Urinary bladder (tissue), 4 donors: Measurements from ENCODE around the gene FGD5. TPM values are rescaled to one million over a fixed set of nuclear protein-coding genes. Genes with fewer than 3 reads are reported as not detected.

Experiments
- DNase-seq: peaks from one replicate; pipeline ENCODE4 v3.0.0-alpha.2; 2015; ENCODE audit errors: extremely low spot score
- H3K27ac ChIP-seq: one replicate; pipeline ENCODE4 v1.5.1; 2013; ENCODE audit warnings: low read depth, mild to moderate bottlenecking, moderate library complexity
- H3K36me3 ChIP-seq: one replicate; pipeline ENCODE4 v1.6.1; 2013; ENCODE audit warnings: mild to moderate bottlenecking, moderate library complexity; ENCODE audit not compliant: insufficient read depth
- H3K4me1 ChIP-seq: one replicate; pipeline ENCODE4 v1.6.1; 2013; ENCODE audit warnings: mild to moderate bottlenecking, moderate library complexity; ENCODE audit not compliant: insufficient read depth
- H3K4me3 ChIP-seq: one replicate; pipeline ENCODE4 v1.5.1; 2013; ENCODE audit warnings: low read depth, low read length
- WGBS: extraction: QIAGEN DNeasy Blood & Tissue Kit; methylation state at CpG from one replicate; pipeline ENCODE4 v1.1.7; 2013; 5-methylcytosine and 5-hydroxymethylcytosine counted together
- polyA plus RNA-seq: library from polyadenylated mRNA; stranded (reverse); fragments of 200-250 nt; gene quantifications from one replicate; pipeline ENCODE4 v1.2.3, GENCODE V29; 2013
- total RNA-seq: library from RNA; depleted of rRNA; stranded (reverse); fragments of >200 nt; gene quantifications from one replicate; pipeline ENCODE4 v1.2.3, GENCODE V29; 2014
- donor health status: healthy with polysubstance abuse.
- donor health status: healthy.

The FGD5 gene
- total and polyA plus RNA-seq, 2 donors = 18.8 to 25.7 TPM

DNA sequence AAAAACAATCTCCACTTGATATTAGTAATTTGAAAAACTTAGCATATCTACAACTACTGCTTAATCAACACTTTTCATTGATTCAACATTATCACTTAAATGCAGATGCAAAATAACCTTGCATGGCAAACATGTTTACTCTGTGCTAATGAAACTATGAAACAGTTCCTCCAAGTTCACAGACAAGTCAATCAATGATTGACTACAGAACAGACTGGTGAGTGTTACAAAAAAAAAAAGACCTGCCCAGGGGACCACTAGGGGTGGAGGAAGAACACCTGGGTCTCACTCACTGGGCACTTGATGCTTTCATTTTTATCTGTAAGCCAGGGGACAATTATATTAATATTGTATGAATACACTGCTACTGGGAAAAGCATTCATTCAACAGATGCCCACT is 124.3 kb downstream of the FGD5 start:
- Histone ChIP-seq H3K36me3 (peaks cover 3% of the 10 kb centered on the region), H3K27ac (no peak overlapping the region), H3K4me3 (no peak overlapping the region), H3K4me1 (no peaks in the 10 kb centered on the region)
- no peak for DNase-seq

DNA sequence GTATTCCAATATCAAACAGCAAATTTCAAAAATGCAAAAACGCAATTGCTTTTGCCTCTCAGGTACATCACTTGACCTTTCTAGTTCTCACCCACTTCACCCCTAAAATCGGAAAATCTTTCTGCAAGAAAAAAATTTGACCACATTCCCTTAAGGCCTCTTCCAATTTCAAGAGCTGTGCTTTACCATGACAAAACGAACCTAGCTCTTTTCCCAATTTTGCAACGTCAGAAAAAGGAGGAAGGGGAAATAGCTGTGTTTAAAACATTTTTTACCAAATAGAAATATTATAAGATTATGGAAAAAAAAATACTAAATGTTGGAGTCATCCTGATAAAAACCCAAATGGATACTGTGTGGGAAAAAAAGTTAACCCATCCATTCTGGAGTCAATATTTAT is 127.5 kb downstream of the FGD5 start:
- no peak overlapping the region for H3K27ac ChIP-seq
- WGBS = 21% methylated on average over 4 of the region's 4 CpGs
- DNase-seq = no peak
- H3K4me1 ChIP-seq = no peaks in the 10 kb centered on the region
- H3K36me3 ChIP-seq = peaks cover 3% of the 10 kb centered on the region
- H3K4me3 ChIP-seq = peak overlapping the region; percentile 99

DNA sequence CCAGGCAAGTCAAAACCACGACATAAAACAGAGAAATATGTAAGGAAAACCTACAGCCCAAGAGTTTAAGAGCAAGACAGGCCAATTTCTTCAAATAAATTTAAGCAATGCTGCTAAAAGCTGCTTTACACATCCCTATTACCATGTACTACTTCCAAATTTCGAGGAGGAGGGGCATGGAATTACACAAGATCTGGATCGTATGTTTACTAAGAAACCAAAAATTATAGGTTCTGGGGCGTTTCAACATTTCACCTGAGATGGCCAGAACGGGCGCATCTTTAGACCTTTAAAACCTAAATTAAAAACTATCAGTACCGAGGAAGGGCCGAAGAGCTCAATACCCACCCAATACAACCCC is 128.0 kb downstream of the FGD5 start:
- peaks cover 3% of the 10 kb centered on the region for H3K36me3 ChIP-seq
- H3K27ac ChIP-seq = peak overlapping the region; percentile 86
- under 1% methylated on average over 8 of the region's 8 CpGs for WGBS
- H3K4me1 ChIP-seq = no peaks in the 10 kb centered on the region
- no peak for DNase-seq
- H3K4me3 ChIP-seq = peak overlapping the region; percentile 99

DNA sequence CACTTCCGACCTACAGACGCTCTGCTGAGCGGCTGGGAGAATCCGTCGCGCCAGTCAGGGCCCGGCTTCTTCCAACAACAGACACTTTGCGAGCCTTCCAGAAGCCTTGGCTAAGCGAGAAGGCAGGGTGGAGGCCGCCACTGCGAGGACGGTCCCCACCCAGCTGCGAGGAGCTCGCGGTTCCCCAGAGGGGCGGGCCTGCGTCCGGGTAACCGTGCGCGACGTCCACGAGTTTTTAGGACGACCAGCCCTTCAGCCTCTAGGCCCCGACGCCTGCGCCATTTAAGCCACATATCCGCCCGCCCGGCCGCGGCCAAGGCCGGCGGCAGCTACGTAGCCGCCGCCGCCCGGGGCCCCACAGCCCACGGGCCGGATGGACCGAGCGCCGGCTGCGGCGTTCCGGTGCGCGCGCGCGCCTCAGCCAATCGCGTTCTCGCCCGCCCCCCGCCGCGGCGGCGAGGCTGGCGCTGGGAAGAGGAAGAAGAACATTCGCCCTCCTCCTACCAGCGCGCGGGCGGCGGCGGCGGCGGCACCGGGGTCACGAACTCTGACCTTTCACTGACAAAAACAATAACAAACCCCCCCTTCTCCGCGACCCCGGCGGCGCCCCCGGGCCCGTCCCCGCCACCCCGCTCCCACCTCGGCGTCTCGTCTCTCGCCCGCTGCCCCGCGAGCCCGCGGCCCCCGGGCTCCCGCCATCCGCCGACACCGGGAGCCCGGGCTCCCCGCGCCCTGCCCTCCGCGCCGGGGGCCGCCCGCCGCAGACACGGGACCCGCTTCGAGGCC is 128.5 kb downstream of the FGD5 start, which contains the start of gene NR2C2:
NR2C2 (plus strand) TSS at position 484 of the 786 bp plus-strand sequence. CDS start 56,332 bp downstream, outside the sequence.
- Histone ChIP-seq H3K4me1 (no peaks in the 10 kb centered on the region), H3K27ac (peak within 1 kb of the TSS; percentile 99), H3K36me3 (peaks cover 3% of the 10 kb centered on the region), H3K4me3 (peak within 1 kb of the TSS; percentile 99)
- under 1% methylated on average over 107 of the region's 108 CpGs for WGBS
- no peak for DNase-seq

DNA sequence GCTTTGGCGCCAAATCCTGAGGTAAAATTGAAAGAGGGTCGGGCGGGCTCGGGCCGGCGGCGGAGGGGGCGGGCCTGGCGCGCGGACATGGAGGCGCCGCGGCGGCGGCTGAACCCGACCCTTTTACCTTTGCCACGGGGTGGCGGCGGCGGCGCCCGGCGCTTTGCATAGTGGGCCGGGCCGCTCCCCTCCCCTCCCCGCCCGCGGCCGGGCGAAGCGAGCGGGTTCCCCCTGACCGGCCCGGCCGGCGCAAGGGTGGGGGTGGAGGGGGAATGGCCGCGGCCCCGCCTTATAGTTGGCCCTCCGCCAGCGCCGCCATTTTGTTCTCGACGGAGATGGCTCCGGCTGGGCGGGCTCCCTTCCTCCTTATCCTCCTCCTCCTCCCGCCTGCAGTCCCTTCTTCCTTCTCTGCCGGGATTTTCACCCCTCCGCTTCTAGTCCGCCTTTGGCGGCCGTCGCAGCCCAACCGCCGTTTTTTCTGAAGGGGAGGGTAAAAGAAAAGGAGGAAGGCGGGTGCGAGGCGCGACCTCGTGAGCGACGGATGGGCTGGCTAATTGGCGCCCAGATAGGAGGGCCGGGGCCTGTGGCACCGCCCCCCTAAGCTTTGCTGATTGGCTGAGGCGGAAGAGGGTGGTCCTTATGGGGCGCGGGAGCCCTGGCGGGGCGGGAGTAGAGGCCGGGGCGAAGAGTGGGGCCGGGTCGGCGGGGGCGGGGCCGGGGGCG is 129.3 kb downstream of the FGD5 start:
- under 1% methylated on average over 79 of the region's 79 CpGs for WGBS
- peak overlapping the region; percentile 99 for H3K4me3 ChIP-seq
- peak overlapping the region; percentile 99 for H3K27ac ChIP-seq
- DNase-seq = peak; percentile 96
- H3K4me1 ChIP-seq = no peaks in the 10 kb centered on the region
- H3K36me3 ChIP-seq = peaks cover 3% of the 10 kb centered on the region

DNA sequence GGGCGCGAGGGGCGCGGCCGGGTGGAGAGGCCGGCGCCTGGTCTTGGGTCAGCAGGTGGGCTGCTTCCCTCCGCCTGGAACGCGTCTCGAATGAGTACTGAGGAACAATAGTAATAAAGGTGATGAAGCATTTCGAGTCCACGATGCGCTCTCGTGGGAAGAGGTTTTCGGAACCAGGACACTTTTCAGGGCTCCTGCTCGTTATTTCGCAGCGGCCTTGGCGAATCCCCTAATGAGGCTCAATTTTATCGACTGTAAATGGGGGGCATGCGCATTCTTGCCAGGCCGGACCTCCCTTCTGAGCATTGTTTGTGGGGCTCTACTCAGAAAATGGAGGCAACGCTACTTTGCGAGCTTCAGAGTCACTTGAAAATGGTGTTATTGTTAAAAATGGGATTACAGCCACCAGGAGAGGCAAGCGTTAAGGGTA is 129.9 kb downstream of the FGD5 start:
- 2% methylated on average over 26 of the region's 26 CpGs for WGBS
- H3K4me3 ChIP-seq = peak overlapping the region; percentile 99
- DNase-seq = no peak

DNA sequence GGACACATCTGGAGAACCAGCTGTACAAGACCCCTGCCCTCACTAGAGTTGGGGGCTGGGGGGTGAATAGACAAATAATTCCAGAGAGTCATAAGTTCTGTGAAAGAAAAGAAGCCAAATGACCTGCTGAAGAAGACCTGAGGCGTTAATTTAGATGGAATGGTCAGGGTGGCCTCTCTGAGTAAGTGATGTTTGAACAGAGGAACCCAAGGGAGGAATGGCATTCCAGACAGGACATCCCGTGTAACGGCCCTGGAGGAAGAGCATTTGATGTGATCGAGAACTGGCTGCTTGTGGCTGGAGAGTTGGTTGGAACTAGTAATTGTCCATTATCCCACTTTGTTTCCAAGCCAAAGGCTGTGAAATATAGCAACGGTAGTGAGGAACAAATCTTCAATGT is 130.4 kb downstream of the FGD5 start:
- H3K4me3 ChIP-seq = peak overlapping the region; percentile 99
- DNase-seq = no peak
- 33% methylated on average over 5 of the region's 5 CpGs for WGBS
- peaks cover 3% of the 10 kb centered on the region for H3K36me3 ChIP-seq
- H3K4me1 ChIP-seq = no peaks in the 10 kb centered on the region
- H3K27ac ChIP-seq = no peak overlapping the region

More for the DNA sequence above, 129.9 kb downstream of the FGD5 start:
- peaks cover 3% of the 10 kb centered on the region for H3K36me3 ChIP-seq
- H3K4me1 ChIP-seq = no peaks in the 10 kb centered on the region
- peak overlapping the region; percentile 84 for H3K27ac ChIP-seq

DNA sequence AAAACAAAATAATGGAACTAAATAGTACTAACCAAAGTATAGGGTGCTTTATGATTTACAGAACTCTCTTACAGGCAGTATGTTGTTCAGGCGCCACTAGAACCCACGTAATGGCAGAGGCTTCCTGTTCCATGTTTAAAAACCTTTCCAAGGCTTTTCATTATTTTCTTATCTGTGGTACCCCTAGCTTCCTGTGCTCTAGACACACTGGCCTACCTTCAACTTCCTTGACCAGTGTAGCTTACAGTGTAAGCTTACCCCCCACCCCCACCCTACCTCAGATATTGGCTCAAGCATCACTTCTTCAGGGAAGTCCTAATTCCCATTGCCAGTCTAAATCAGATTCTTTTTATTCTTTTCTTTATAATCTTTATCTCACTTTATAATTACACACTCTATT is 131.5 kb downstream of the FGD5 start:
- no peaks in the 10 kb centered on the region for H3K4me1 ChIP-seq
- no peak overlapping the region for H3K4me3 ChIP-seq
- no peak for DNase-seq
- 88% methylated on average over 2 of the region's 2 CpGs for WGBS
- H3K36me3 ChIP-seq = peaks cover under 1% of the 10 kb centered on the region
- no peak overlapping the region for H3K27ac ChIP-seq

DNA sequence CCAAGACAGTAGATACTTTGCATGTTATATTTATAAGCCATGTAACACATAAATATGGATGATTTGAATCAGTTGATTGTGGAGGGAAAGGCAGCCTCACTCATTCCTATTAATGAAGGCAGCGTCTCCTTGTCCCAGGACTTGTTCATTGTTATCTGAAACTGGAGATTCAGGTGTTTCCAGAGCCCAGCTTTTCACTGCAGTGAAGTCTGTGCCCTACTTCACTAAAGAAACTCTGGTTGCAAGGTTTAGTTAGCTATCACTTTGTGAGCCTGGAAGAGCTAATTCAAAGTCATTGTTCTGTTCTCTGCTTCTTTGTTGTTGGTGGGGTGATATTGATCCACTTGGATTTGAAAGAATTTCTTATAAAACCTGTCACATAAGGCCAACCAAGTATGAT is 138.4 kb downstream of the FGD5 start:
- no peaks in the 10 kb centered on the region for H3K36me3 ChIP-seq
- H3K27ac ChIP-seq = no peak overlapping the region
- DNase-seq = no peak
- WGBS = 59% methylated on average over 1 of the region's 1 CpG
- H3K4me3 ChIP-seq = no peak overlapping the region
- H3K4me1 ChIP-seq = peaks cover 2% of the 10 kb centered on the region

DNA sequence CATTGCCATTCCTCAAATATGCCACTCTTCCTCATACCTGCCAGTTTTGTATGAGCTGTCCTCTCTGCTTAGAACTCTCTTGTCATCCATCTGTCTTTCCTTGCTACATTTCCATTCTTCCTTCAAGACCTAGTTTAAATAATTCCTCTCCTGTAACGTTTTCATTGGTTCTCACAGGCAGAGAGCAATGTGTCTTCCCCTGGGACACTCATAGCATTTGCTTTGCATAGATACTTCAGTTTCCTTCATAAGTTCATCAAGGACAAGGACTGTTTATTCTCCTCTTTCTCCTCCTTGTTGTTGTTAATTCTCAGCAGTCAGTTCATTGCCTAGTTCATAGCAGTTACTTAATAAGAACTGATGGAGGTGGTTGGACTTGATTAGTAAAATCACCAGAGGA is 139.2 kb downstream of the FGD5 start:
- no peak overlapping the region for H3K4me3 ChIP-seq
- H3K27ac ChIP-seq = no peak overlapping the region
- H3K4me1 ChIP-seq = peaks cover 2% of the 10 kb centered on the region
- H3K36me3 ChIP-seq = no peaks in the 10 kb centered on the region
- DNase-seq = no peak
- WGBS = 20% methylated on average over 1 of the region's 1 CpG

DNA sequence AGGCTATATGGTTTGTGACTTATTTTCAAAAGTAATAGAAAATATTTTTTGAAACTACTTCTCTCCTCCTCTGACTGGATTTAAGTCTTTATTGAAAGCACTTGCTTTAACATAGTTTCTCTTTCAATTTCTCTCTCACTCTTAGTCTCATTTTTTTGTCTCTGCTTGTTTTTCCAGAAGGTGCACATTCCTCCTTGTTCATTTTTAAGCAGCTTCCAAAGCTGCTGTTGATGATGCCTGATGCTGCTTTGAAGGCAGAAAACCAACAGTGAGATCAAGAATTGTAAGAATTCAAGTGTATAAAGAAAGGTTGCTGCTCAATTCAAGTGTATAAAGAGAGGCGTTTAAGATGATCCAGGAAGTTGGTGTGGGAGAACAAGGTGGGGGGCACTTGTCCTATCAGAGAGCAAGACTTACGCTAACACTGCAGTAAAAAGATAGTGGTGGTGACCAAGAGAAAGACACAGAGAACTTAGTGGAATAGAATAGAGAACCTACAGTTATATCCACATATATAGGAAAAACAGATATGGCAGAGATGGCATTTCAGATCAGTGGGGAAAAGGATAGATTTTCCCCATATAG is 140.7 kb downstream of the FGD5 start:
- H3K36me3 ChIP-seq = no peaks in the 10 kb centered on the region
- 43% methylated on average over 2 of the region's 2 CpGs for WGBS
- H3K27ac ChIP-seq = no peak overlapping the region
- H3K4me1 ChIP-seq = peaks cover 2% of the 10 kb centered on the region
- no peak overlapping the region for H3K4me3 ChIP-seq
- no peak for DNase-seq

DNA sequence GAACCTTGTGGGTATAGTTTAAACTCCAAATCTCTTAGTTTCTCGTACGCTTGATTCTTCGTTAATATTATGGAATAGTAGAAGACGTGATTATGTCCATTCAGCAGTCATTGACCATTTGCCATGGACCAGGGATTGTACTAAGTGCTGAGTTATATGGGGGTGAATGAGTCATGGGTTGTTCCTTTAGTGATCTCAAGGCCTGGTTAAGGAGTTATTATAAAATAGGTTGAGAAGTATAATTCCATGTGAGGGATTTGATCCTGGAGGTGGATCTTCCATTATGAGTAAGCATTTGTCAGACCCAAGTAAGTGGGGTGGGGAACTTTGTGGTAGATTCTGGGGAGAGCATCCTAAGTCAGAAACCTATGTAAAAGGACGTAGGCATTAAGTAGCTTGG is 144.0 kb downstream of the FGD5 start:
- no peak for DNase-seq
- no peak overlapping the region for H3K27ac ChIP-seq
- H3K36me3 ChIP-seq = peaks cover 2% of the 10 kb centered on the region
- no peak overlapping the region for H3K4me3 ChIP-seq
- H3K4me1 ChIP-seq = peaks cover 2% of the 10 kb centered on the region
- 95% methylated on average over 5 of the region's 5 CpGs for WGBS

DNA sequence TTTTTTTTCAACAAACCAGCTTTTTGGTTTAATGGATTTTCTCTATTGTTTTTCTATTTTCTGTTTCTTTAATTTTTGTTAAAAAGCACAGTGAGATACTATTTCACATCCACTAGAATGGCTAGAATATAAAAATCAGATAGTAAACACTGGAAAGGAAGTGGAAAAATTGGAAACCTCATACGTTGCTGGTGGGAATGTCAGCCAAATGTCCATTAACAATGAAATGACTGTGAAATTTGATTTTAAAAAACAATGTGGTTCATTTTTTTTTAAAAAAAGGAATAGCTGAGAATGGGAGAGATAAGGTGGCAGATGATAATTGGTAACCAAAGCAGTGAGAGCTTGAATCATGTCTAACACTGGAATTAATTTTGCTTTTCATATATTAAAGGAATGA is 148.5 kb downstream of the FGD5 start:
- no peak overlapping the region for H3K4me3 ChIP-seq
- WGBS = 54% methylated on average over 1 of the region's 1 CpG
- peaks cover 2% of the 10 kb centered on the region for H3K36me3 ChIP-seq
- H3K4me1 ChIP-seq = no peaks in the 10 kb centered on the region
- no peak for DNase-seq
- no peak overlapping the region for H3K27ac ChIP-seq

DNA sequence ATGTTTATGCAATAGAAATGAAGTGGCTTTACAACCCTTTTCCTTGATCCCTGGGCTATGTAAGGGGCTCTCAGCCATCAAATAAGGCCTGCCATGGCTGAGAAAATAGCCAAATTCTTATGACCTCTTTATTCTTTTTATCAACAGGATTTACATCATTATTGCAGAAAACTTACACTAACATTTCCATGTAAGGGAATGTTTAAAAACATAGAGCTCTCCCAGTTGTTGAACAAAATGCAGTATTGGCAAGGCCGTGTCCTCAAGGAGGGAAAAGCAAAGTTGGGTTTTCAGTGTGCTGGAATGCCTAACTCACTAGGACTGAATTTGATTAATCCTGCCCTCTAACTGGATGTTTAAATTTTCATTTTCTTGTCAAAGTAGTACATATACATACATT is 150.9 kb downstream of the FGD5 start:
- Histone ChIP-seq H3K27ac (no peak overlapping the region), H3K4me3 (no peak overlapping the region), H3K36me3 (peaks cover 2% of the 10 kb centered on the region), H3K4me1 (no peaks in the 10 kb centered on the region)
- 60% methylated on average over 1 of the region's 1 CpG for WGBS
- DNase-seq = no peak
